ENCODE data around the gene SNRPE.
A peak's percentile ranks its signal among the peaks of the same experiment; 100 is the strongest.

The SNRPE gene

DNA sequence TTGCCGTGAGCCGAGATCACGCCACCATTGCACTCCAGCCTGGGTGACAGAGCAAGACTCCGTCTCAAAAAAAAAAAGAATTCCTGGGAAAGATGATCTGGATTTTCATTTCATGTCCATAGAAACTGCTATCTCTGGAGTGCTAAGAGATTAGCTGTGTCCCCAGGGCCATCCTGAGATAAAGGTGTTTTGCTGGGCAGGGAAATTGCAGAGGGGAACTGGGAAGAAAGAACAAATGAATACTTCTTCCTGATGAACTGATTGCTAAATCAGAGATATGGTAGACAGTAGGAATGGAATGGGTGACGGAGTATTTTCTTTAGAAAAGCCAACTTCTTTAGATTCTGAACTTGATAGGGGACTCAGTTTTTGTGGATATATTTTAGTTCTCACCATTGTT lies 19.2 kb downstream of the SNRPE start:
- DNase-seq (ENCODE audit: low spot score), result no peak

DNA sequence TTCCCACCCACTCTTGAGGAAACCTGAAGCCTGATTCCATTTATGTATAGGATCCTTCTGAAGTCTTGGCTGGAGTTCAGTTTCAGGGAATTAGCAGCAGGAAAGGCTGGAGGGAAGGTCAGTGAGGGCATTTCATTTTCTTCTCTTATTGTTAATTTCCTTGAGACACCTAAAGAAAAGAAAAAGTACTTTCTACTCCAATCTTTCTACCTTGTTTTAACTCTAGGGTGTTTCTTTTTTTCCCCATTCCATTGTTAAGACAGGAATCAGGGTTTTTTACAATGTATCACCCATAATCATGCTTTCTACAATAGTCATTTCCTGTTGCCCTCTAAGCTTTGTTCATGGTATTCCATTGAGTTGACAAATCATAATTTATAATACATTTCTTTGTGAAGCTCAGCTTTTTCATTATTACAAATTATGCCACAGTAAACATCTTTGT lies 27.4 kb downstream of the SNRPE start:
- peak; percentile 88 for DNase-seq (ENCODE audit: low spot score)

- no peak for DNase-seq (ENCODE audit: low spot score)
Observed at GRCh38 chr1:203891950-203892349, 30.6 kb downstream of the SNRPE start.

DNA sequence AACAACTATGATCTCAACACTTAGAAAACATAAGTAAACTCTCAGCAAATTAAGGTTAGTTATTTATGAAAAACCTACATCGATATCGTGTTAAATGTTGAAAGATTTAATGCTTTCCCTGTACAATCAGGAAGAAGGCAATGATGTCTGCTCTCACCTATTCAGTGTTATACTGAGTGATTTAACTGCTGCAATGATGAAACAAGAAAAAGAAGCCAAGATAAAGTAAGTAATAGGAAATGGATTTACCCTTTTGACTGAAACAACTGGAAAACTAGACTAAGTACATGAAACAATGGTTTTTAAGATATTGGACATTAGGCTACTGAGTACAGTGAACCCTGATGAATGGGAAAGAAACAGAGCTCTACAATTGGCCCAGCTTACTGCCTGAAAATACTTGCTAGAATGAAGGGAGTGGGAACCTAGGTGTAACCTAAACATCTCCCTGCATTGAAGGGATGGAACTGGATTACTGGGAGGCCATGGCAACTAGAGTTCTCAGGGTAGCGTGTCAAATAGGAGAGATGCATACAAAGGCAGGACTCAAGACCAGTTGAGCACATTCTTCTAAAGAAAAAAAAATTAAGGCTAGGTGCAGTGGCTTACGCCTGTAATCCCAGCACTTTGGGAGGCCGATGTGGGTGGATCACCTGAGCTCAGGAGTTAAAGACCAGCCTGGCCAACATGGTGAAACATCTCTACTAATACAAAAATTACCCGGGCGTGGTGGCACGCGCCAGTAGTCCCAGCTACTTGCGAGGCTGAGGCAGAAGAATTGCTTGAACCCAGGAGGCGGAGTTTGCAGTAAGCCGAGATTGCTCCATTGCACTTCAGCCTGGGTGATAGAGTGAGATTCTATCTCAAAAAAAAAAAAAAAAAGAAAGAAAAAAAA lies 37.3 kb downstream of the SNRPE start:
- no peak for DNase-seq (ENCODE audit: low spot score)

DNA sequence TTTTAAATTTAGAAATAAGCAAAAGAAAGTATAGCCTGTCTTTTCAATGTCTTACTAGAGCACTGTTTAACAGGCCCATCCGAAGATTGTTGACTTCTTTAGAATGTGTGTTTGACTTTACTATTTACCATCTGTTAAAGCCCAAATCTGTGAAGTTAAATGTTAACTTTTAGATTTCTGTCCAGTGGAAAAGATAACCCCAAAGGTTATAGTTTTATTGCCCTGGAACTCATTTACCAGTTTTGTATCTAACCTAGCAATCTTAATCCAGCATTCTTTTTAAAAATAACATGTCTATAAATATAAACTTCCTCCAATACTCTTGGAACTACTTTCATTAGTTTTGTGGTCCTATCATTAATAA lies 37.9 kb downstream of the SNRPE start:
- no peak for DNase-seq (ENCODE audit: low spot score)

GRCh38 chr1:203899869-203900714 lies 38.7 kb downstream of the SNRPE start:
- DNase-seq (ENCODE audit: low spot score), result no peak

- DNase-seq (ENCODE audit: low spot score), result no peak
Observed at GRCh38 chr1:203901581-203901980, 40.2 kb downstream of the SNRPE start.

- DNase-seq (ENCODE audit: low spot score), result no peak
Observed at GRCh38 chr1:203905275-203905674, 43.9 kb downstream of the SNRPE start.

GRCh38 chr1:203906932-203907331 lies 45.5 kb downstream of the SNRPE start:
- DNase-seq (ENCODE audit: low spot score), result peak; percentile 86

- no peak for DNase-seq (ENCODE audit: low spot score)
Observed at GRCh38 chr1:203907901-203908300, 46.5 kb downstream of the SNRPE start.

DNA sequence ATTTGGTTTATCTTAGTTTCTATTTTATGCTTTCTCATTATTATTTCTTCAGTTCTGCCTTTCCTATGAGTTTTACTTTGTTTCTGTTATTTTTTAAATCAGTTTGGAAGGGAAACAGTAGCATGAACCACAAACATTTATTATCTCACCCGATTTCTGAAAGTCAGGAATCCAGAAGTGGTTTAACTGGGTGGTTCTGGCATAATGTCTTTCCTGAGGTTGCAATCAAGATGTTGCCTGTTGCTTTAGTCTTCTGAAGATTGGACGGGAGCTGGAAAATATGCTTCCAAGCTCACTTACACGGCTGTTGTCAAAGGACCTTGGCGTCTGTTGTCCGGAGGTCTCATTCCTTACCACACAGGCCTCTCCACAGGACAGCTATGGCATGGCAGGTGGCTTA lies 50.4 kb downstream of the SNRPE start:
- DNase-seq (ENCODE audit: low spot score), result no peak

- no peak for DNase-seq (ENCODE audit: low spot score)
Observed at GRCh38 chr1:203913073-203913521, 51.7 kb downstream of the SNRPE start.

DNA sequence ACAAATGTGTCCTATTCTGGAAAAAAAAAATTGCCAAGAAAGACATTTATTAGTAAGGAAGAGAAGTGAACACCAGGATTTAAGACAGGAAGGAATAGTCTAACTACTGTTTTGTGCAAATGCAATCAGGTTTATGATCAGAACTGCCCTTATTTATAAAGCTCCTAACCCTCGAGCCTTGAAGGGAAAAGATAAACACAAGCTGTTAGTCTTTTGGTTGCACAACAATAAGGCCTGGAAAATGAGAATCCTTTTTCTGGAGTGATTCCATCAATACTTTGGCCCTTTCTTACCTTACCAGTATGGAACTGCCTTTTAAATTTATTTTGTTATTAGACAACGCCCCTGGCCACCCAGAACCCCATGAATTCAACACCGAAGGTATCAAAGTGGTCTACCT lies 52.9 kb downstream of the SNRPE start:
- no peak for DNase-seq (ENCODE audit: low spot score)

DNA sequence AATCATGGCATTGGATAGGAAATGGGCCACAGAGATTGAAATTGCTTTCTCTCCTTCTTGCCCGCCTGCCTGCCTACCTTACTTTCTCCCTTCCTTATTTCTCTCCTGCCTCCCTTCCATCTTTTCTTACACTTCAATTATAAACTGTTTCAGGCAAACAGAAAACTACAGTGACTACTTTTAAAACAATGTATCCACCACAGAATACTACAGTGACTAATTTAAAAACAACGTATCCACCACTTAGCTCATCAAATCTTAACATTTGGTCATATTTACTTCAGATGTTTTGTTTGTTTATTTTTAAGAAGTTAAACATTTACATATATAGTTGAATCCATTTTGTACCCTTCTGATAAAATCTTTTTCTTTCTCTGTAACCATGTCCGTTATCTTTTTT lies 54.4 kb downstream of the SNRPE start:
- peak; percentile 35 for DNase-seq (ENCODE audit: low spot score)

GRCh38 chr1:203916756-203917155 lies 55.4 kb downstream of the SNRPE start:
- no peak for DNase-seq (ENCODE audit: low spot score)
